Hematopoietic multipotent progenitor cell treated with erythropoietin and hydrocortisone succinate and interleukin-3 and kit ligand, for 17 days (in vitro differentiated cells): ENCODE data around the gene UGT1A5.
A peak's percentile ranks its signal among the peaks of the same experiment; 100 is the strongest.
"Not testable (repeated sequence)": the region's sequence is repeated elsewhere in the genome, so short reads cannot be mapped to it uniquely, and the experiment has no call there.

Source experiments
- DNase-seq: peaks from one replicate; pipeline ENCODE4 v3.0.0-alpha.2; 2015; ENCODE audit warnings: low spot score

The UGT1A5 gene

DNA sequence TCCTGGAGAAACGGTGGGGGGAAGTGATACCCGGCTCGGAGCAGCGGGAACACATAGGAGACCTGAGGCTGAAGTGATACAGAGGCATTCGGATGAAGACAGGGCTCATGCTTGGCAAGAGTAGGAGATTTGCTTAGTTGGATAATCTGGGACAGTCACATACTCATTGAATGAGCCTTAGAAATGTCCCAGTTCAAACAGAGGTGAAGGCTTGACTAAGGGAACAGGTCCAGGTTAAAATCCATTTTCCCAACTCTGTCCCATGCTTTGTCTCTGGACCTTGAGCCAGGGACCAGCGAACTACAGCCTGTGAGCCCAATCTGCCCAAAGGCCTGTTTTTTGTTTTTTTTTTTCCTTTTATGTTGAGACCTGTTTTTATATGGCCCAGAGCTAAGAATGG is 18.7 kb upstream of the UGT1A5 start:
- no peak for DNase-seq

DNA sequence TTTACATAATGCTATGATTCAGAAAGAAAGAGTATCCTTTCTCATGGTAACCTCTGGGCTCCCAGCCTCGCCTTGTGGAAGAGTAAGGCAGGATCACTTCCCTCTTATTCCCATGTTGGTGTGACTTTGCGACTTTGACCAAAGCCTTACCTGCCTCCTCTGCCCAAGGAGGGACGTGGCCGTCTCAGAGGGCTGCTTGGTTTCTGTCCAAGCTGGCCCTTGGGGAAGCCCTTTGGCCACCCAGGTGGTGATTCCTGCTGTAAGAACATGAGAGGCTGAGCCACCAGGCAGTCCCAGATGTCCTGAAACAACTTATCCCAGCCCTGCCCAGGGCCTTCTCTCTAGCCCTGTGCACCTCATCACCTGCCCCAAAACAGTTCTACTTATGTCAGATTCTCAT is 14.0 kb upstream of the UGT1A5 start:
- no peak for DNase-seq

DNA sequence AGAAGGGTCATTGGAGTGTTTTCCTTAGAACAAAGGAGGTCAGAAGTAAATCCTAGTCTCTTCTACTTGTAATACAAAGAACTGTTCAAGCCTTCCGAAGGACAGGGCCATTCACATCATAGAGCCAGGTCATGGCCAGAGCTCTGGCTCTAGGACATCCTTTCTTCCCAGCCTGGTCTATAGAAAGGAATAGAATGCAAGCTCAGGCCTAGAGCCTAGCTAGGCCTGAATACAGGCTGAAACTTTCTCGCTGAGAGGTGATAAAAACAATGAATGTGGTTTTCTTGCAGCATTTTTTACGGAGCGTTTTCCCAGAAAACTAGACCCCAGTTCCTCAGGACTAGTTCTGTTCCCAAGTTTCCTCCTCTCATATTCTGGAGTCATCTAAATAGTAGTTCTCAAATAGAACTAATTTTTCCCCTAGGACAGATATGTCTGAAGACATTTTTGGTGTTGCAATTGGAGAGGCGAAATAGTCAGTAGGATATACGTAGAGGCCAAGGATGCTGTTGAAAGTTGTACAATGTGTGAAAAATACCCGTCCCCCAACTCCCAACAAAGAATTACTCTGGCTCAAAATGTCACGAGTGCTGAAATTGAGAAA is 13.2 kb upstream of the UGT1A5 start:
- DNase-seq: no peak

DNA sequence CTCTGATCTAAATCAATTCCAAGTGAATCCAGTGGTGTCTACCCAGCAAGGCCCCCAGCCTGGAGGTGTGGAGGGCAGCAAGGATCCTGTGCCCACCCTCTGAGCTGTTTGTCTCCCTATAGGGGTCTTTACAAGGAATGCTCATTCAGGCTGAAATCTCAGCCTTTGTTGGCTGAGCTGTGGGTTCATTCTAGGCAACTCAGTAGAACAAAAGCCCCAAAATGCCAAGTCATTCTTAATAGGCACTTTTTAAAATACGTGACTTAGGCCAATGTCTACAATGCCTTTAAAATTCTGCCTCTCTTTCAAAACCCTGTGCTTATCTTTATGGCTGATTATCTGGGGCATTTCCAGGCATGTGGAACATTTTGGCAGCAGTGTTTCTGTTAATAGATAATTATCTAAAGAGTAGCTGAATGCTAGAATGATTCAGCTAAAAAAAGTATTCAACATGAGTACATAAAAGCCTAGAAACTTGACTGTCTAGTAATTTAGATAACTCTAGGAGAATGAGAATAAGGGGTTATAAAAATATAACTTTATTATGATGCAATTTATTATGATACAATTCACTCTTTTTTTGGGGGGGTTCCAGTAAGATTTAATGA is 12.6 kb upstream of the UGT1A5 start:
- DNase-seq: no peak

DNA sequence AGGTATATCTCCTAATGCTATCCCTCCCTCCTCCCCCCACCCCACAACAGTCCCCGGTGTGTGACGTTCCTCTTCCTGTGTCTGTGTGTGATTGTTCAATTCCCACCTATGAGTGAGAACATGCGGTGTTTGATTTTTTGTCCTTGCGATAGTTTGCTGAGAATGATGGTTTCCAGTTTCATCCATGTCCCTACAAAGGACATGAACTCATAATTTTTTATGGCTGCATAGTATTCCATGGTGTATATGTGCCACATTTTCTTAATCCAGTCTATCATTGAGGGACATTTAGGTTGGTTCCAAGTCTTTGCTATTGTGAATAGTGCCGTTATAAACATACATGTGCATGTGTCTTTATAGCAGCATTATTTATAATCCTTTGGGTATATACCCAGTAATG is 11.9 kb upstream of the UGT1A5 start:
- not testable (repeated sequence) for DNase-seq

DNA sequence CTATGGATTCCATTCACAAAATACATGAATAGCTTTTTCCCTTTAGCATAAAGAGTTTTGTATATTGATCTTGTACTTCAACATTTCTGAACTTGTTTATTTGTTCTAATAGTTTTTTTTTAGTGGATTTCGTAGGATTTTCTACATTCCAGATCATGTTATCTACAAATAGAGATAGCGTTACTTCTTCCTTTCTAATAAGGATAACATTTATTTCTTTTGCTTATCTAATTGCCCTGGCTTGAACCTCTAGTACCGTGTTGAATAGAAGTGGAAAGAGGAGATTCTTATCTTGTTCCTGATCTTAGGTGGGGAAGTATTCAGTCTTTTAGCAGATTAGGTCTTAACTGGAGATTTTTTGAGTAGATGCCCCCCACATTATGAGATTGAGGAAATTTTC is 10.5 kb upstream of the UGT1A5 start:
- no peak for DNase-seq

DNA sequence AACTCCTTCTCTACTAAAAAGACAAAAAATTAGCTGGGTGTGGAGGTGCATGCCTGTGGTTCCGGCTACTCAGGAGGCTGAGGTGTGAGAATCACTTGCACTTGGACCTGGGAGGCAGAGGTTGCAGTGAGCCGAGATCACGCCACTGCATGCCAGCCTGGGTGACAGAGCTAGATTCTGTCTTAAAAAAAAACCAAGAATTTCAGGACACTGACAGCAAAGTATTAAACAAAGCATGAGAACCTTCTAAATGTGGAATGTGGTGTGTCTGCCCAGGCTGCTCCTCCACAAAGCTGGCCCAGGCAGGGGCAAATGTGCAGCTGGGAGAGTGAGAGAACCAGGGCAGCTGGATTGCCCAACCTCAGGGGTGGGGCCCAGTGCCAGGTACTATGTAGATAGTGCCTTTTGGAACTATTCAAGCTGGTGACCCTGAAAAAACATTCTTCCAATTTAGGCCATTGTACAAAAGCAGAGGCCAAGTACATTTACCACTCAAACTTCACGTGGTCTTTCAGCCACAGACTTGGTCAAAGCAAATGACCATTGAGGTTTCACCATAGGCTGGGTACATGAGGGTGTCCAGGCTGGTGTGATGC is 6.7 kb upstream of the UGT1A5 start:
- DNase-seq: no peak

DNA sequence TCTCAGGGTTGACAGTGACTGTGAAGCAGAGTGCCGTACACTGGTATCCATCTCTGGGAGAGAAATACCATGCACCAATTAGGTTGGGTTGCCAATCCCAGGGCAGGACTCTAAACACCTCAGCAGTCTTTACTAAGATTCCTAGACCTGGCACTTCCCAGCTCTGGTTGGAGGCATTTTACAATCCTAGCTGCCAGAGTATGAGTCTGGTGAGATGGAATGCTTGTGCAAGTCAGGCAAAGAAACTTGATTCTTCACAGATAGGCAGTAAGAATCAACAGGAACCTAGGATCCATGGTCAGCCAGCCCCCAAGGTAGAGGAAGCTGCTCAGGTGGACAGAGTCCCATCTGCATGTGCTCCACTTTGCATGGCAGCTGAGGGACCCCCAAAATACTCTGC is 6.0 kb upstream of the UGT1A5 start:
- DNase-seq: no peak

DNA sequence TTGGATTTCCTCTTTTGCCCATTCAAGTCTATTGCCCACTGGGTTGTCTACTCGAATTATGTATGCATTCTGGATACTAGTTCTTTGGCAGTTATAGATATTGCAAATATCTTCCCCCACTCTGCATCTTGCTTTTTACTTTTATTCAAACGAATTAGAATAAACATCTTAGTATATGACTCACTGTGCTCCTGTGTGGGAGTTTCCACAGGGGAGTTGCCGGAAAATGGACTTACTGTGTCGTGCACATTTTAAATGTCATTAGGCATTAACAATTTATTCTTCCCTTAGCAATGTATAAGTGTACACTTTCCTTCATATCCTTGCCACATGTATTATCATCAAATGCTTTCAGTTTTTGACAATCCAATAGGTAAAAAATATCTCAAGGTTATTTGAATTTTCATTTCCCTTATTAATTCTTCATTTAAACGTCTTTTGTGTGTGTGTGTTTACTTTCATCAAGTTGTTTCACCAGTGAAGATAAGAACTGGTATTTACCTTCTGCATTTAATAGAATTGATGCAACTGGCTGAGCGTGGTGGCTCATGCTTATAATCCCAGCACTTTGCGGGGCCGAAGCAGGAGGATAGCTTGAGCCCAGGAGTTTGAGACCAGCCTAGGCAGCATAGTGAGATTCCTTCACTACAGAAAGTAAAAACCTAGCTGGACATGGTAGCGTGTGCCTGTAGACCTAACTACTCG is 4.6 kb upstream of the UGT1A5 start:
- DNase-seq: no peak

DNA sequence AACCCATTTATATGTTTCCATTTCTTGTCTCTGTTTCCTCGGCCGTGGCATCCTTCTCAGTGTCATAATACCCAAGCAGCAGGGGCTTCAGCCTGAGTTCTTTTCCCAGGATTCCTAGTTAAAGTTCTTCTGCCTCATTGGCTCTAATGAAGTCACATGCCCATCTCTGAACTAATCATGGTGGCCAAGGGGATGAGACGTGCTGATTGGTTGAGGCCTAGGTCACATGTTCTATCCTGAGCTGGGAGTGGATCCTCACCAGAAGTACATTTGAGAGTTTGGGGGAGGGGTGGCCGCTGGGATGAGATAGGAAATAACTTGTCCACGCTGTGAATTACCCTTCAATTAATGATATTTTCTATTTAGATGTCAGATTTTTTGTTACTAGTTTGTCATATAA is 3.8 kb upstream of the UGT1A5 start:
- no peak for DNase-seq

DNA sequence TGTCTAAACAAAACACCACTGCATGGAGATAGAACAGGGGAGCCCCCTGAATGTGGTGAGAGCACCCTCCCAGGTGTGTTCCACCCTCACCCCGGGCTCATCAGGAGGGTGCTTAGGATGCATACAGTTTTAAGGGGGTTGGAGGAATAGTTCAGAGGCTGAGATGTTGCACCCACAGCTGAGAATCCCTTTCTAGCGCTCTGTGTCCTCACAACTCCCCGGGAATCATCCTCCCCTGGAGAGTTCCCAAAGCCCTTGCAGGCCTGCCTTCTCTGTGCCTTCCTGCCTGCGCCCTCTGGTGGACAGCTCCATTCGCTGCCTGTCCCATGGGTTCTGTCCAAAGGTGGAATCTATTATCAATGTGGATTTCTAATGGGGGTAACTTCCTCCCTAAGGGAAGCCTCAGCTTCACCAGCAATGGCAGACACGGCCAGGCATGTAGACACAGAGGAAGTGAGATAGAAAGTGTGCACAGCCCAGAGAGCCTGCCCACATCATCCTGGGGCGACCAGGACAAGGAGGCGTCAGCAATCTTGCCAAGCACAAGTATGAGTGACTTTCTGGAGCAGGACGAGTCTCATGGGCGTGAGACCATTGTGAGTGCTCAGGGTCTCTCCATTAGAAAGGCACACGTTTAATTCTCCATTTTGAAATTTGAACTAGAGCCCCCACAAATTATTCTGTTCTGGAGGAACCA is 1.2 kb upstream of the UGT1A5 start:
- peak; percentile 57 for DNase-seq

DNA sequence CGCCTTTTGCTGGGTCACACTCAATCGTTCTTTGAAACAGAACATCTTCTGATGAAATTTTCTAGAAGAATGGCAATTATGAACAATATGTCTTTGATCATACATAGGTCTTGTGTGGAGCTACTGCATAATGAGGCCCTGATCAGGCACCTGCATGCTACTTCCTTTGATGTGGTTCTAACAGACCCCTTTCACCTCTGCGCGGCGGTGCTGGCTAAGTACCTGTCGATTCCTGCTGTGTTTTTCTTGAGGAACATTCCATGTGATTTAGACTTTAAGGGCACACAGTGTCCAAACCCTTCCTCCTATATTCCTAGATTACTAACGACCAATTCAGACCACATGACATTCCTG is 532 bp downstream of the UGT1A5 start:
- no peak for DNase-seq

DNA sequence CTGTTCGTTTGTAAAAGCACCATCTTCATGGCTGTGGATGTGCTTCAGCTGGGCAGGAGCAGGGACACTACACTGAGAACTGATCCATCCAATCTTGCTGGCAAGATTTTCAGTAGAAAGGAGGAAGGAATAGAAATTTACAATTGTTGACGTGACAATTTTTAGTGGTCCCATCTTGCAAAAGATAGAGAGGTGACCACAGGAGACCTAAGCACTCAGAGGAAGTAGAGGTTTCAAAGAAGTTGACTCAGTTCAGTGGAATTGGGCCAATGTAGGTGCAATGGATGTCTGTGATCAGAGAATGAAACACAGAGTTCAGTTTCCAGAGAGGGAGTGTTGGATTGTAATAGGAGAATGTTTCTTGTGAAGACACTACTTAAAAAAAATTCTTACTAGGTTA is 1.4 kb downstream of the UGT1A5 start:
- no peak for DNase-seq

DNA sequence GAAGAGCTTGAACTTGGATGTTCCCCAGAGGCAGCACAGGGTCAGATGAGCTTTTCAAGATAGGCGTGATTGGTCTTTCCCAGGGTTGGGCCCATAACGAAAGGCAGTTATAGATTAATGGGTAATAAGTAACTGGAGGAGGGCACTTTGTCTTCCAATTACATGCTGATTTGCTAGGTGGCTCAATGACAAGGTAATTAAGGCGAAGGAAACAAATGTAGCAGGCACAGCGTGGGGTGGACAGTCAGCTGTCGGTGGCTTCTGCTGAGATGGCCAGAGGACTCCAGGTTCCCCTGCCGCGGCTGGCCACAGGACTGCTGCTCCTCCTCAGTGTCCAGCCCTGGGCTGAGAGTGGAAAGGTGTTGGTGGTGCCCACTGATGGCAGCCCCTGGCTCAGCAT is 5.8 kb downstream of the UGT1A5 start, which contains the start of gene UGT1A4:
Gene UGT1A4 (plus strand): TSS at position 185 of the 400 bp plus-strand sequence. CDS start 85 bp downstream, at position 270.
- no peak for DNase-seq

DNA sequence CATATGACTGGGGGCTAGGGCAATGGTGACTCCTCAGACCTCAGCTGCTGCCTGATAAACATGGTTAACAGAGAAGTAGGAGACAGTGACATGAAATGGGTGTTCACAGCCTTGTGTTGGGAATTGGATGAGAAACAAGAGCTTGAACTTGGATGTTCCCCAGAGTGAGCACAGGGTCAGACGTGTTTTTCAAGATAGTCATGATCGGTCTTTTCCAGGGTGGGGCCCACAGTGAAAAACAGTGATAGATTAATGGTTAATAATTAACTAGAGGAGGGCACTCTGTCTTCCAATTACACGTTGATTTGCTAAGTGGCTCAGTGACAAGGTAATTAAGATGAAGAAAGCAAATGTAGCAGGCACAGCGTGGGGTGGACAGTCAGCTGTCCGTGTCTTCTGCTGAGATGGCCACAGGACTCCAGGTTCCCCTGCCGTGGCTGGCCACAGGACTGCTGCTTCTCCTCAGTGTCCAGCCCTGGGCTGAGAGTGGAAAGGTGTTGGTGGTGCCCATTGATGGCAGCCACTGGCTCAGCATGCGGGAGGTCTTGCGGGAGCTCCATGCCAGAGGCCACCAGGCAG is 16.1 kb downstream of the UGT1A5 start, which contains the start of gene UGT1A3:
Gene UGT1A3 (plus strand): TSS at position 320 of the 579 bp plus-strand sequence. CDS start 85 bp downstream, at position 405.
- no peak for DNase-seq

DNA sequence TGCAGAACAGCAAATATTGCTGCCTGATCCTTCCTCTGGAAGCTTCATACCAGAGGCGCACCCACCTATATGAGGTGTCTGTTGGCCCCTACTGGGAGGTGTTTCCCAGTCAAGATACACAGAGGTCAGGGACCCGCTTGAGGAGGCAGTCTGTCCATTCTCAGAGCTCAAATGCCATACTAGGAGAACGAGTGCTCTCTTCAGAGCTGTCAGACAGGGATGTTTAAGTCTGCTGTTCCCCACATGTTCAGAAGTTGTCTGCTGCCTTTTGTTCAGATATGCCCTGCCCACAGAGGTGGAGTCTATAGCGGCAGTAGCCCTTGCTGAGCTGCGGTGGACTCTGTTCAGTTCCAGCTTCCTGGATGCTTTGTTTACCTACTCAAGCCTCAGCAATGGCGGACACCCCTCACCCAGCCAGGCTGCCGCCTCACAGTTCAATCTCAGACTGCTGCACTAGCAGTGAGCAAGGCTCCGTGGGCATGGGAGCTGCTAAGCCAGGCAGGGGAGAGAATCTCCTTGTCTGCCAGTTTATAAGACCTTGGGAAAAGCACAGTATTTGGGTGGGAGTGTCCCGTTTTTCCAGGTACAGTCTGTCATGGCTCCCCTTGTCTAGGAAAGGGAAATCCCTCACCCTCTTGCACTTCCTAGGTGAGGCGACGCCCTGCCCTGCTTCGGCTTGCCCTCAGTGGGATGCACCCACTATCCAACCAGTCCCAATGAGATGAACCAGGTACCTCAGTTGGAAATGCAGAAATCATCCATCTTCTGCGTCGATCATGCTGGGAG is 24.4 kb downstream of the UGT1A5 start:
- DNase-seq: not testable (repeated sequence)

DNA sequence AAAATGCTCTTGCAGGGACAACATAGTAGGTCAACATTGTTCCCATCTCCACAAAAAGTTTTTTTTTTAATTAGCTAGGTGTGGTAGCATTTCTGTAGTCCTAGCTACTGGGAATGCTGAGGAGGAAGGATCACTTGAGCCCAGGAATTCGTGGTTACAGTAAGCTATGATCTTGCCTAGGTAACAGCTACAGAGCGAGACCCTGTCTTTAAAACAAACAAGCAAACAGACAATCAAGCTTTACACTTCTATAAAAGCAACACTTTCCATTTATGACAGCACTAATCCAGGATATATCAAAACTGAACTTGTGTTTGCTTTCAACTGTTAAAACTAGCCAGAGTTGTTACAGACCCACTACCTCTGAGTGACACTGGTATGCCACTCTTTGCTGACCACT is 28.2 kb downstream of the UGT1A5 start:
- no peak for DNase-seq

DNA sequence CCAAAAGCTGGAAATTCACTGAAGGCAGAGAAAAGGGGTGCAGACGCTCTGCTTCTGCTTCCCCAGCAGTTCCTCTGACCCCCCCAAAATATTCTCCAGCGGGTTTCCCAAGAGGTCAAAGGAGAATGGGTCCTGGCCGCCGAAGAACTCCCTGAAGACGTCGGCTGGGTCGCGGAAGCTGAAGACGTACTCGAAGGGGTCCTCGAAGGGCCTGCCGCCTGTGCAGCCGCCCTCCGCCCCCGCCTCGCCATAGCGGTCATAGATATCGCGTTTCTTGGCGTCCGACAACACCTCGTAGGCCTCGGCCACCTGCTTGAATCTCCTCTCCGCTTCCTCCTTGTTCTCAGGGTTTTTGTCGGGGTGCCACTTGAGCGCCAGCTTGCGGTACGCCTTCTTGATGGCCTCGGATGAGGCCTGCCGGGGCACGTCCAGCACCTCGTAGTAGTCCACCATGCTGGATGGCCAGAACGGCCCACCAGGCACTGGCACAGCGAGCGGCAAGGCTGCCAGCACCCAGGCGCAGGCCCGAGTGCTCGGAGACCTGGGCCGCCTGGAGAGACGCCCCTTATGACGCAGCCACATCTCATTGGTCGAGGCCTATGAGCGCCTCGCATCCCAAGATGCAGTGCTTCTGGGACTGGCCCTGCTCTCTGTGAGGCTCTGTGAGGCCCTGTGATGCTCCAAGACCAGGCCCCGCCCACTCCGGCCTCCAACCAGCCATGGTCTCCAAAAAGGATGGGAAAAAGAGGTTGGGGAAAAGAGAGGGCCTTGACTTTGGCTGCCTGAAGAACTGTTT is 31.0 kb downstream of the UGT1A5 start:
- DNase-seq: no peak

DNA sequence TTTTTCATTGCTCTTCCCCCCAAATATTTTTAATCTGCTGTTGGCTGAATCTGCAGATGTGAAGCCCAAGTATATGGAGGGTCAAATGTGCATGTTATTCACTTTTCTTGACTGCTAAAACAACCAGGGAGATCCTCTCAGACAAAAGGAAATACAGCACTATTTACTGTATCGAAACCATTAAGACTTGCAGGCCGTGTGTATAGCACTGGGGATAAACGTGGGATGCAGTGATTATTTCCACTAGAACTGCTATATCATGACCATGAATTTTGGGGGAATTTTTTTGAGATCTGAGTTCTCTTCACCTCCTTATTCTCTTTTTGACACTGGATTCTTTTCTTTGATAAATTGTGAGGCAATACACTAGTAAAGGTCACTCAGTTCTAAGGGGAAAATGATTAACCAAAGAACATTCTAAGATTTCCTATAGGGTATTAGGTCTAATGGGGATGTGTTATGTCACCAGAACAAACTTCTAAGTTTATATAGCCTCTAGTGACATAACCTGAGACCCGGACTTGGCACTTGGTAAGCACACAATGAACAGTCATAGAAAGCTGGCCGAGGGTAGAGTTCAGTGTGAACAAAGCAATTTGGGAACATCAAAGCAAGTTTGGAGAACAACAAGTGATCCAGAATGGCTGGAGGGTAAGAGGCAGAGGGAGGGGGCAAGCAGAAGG is 32.5 kb downstream of the UGT1A5 start:
- DNase-seq: no peak

DNA sequence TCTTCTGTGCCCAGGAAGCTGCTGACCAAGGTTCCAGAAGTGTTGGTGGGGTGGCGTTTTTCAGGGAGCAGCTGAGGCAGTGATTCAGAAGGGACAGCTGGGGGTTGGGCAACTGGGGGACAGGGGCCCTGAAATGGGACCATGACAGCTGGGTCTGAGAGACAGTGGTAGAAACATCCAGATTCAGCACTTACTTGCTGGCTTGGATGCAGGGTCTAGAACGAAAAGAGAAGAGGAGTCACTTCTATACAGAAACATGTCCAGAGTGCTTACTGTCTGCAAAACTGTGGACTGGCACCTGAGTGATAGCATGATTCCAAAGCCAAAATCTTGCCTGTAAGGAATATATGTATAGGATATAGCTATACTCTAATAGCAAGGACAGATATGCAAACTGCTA is 33.1 kb downstream of the UGT1A5 start:
- not testable (repeated sequence) for DNase-seq
